ENCODE results near the gene LRFN2. TPM values are rescaled to one million over a fixed set of nuclear protein-coding genes. Genes with fewer than 3 reads are reported as not detected.

Gene LRFN2
- total and polyA plus RNA-seq, 2 experiments from 2014 or later = 0.29 to 2.5 TPM

- Histone ChIP-seq H2AFZ (no peak overlapping the region), H3K27ac (ENCODE audit: low read depth) (no peak overlapping the region), H3K4me2 (no peak overlapping the region), H3K4me3 (no peak overlapping the region), H3K9me2 (ENCODE audit: insufficient read depth) (peaks cover 8% of the 10 kb centered on the region; the same call in 1 of the 2 replicates), H3F3A (replicated peaks; ENCODE audit: low read depth) (no peaks in the 10 kb centered on the region), H3K27me3 (ENCODE audit: insufficient read depth) (no peaks in the 10 kb centered on the region), H3K4me1 (ENCODE audit: insufficient read depth) (0 out of 2 replicates have a peak, but pooled peaks cover 7% of the 10 kb centered on the region), H4K20me1 (replicated peaks; ENCODE audit: insufficient read depth) (no peaks in the 10 kb centered on the region), H3K79me2 (replicated peaks; ENCODE audit: insufficient read depth) (no peaks in the 10 kb centered on the region), H3K36me3 (ENCODE audit: insufficient read depth) (no peaks in the 10 kb centered on the region)
- ATAC-seq (no peak), DNase-seq (ENCODE audit: low spot score) (no peak)
- H3K27ac Mint-ChIP-seq = no peak overlapping the region
- TF ChIP-seq ZNF331 (CRISPR knock-in tag; IDR thresholded peaks at IDR 0.05; ENCODE audit: low read depth) (no peak), ZNF462 (CRISPR knock-in tag; IDR thresholded peaks at IDR 0.05) (no peak), EZH2phosphoT487 (IDR thresholded peaks at IDR 0.05; ENCODE audit: unreplicated experiment) (no peak), CREB1 (CRISPR knock-in tag; IDR thresholded peaks at IDR 0.05; ENCODE audit: low read depth) (no peak), NANOG (IDR thresholded peaks at IDR 0.05; ENCODE audit: borderline replicate concordance) (no peak), JUNB (IDR thresholded peaks at IDR 0.05; ENCODE audit: unreplicated experiment) (no peak), STAT1 (IDR thresholded peaks at IDR 0.05; ENCODE audit: unreplicated experiment) (no peak), CTCF (conservative IDR thresholded peaks at IDR 0.05; ENCODE audit: low read depth in 2 of 2) (no peak), EZH2 (IDR thresholded peaks at IDR 0.05; ENCODE audit: low read depth, unreplicated experiment) (no peak), REST (IDR thresholded peaks at IDR 0.05; ENCODE audit: unreplicated experiment) (no peak), POLR2AphosphoS5 (IDR thresholded peaks at IDR 0.05; ENCODE audit: low read depth) (no peak)
- H3K4me1 Mint-ChIP-seq = peaks cover 35% of the 10 kb centered on the region
- H3K4me3 Mint-ChIP-seq = no peak overlapping the region
- no peaks in the 10 kb centered on the region for H3K9me3 Mint-ChIP-seq
- H3K36me3 Mint-ChIP-seq (ENCODE audit: low read depth) = no peaks in the 10 kb centered on the region; the same call in 2 of the 3 replicates
- H3K27me3 Mint-ChIP-seq (ENCODE audit: insufficient read depth, low read depth, poor library complexity) = peaks cover 30% of the 10 kb centered on the region
Measured at GRCh38 chr6:40473026-40473425, 114.1 kb downstream of the LRFN2 start.

Measured in GM23338 (cell line).